OCI-LY3 (cell line): ENCODE data around the gene RTP5.

ENCODE experiments used
- EZH2phosphoT487 ChIP-seq: fragments of 200-600 bp; shearing (Covaris generic); IDR thresholded peaks from 2 replicates; pipeline ENCODE4 v1.6.1; 2018; ENCODE audit warnings: antibody characterized with exemption, mixed run types, low read depth
- TF ChIP-seq, protein P1 (sequence below): fragments of 200-600, 300-600 bp; sonication (generic); IDR thresholded peaks from 2 replicates; pipeline ENCODE4 v1.5.1; 2014; ENCODE audit warnings: antibody characterized with exemption, low read length, low read depth

DNA sequence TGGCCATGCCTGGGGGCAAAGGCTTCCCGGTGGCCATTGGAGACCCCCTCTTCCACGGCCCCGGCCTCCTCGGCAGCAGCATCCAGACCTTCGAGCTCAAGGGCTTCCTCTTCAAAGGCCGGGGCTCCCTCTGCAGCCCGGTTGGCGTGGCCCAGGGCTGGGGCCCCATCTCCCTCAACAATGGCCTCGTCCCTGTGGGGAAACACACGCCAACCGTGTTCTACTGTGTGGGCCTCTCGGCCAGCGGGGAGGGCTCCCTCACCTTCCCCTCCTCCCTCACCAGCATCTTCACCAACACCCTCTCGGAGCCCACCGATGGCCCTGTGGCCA, 2.7 kb downstream of the RTP5 start:
- TF ChIP-seq, protein P1, sequence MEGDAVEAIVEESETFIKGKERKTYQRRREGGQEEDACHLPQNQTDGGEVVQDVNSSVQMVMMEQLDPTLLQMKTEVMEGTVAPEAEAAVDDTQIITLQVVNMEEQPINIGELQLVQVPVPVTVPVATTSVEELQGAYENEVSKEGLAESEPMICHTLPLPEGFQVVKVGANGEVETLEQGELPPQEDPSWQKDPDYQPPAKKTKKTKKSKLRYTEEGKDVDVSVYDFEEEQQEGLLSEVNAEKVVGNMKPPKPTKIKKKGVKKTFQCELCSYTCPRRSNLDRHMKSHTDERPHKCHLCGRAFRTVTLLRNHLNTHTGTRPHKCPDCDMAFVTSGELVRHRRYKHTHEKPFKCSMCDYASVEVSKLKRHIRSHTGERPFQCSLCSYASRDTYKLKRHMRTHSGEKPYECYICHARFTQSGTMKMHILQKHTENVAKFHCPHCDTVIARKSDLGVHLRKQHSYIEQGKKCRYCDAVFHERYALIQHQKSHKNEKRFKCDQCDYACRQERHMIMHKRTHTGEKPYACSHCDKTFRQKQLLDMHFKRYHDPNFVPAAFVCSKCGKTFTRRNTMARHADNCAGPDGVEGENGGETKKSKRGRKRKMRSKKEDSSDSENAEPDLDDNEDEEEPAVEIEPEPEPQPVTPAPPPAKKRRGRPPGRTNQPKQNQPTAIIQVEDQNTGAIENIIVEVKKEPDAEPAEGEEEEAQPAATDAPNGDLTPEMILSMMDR: peak; percentile 9; the same call in 1 of the 2 replicates
- TF ChIP-seq EZH2phosphoT487: no peak
